GM12891 (cell line): ENCODE data around the gene LPIN1.

ENCODE experiments used
- DNase-seq: peaks from one replicate; pipeline ENCODE4 v3.0.0; 2011; ENCODE audit warnings: low spot score; ENCODE audit not compliant: insufficient read length
- FAIRE-seq: peaks from 2 replicates; lab custom pipeline; 2011; peaks lifted over from hg19 to GRCh38; lab: Jason Lieb, UNC
- PAX5 ChIP-seq: IDR thresholded peaks from 2 replicates; pipeline ENCODE4 v1.6.1; 2011; ENCODE audit warnings: low read length, moderate library complexity, mild to moderate bottlenecking; ENCODE audit not compliant: insufficient read depth, severe bottlenecking
- POLR2A ChIP-seq: IDR thresholded peaks from 2 replicates; pipeline ENCODE4 v1.6.1; 2011; ENCODE audit warnings: low read depth, low read length, control low read depth
- POLR2AphosphoS5 ChIP-seq: IDR thresholded peaks from 2 replicates; pipeline ENCODE4 v1.6.1; 2011; ENCODE audit warnings: low read depth, low read length, control low read depth
- POU2F2 ChIP-seq: IDR thresholded peaks from 2 replicates; pipeline ENCODE4 v1.6.1; 2011; ENCODE audit warnings: low read depth, mild to moderate bottlenecking, control low read depth, low read length, moderate library complexity
- SPI1 ChIP-seq: IDR thresholded peaks from 2 replicates; pipeline ENCODE4 v1.6.1; 2011; ENCODE audit warnings: low read depth, low read length, control low read depth
- TAF1 ChIP-seq: IDR thresholded peaks from 2 replicates; pipeline ENCODE4 v1.6.1; 2011; ENCODE audit warnings: low read depth, low read length, control low read depth

Gene LPIN1

GRCh38 chr2:11869391-11869991 lies 123.1 kb downstream of the LPIN1 start:
- FAIRE-seq, result no peak
- no peak for TF ChIP-seq SPI1
- DNase-seq, result no peak

DNA sequence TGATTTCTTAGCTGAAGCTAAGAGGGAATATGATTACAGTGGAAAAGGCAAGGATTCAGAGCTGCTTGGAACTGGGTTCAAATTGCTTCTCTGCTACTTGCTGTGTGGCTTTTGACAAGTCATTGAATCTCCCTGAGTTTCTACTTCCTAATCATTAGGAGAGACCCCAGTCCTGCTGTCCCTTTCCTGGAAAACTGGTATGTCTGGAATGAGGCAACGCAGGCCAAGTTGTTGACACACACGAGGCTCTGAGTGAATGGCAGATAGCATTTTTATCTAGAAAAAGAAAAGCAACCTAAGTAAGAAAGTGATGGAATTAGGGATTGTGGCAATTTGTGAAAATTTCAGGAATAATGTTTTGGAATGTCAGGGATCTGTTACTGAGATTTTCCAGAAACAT lies 123.6 kb downstream of the LPIN1 start:
- FAIRE-seq (no peak), DNase-seq (no peak)
- TF ChIP-seq TAF1 (no peak), SPI1 (no peak), PAX5 (no peak)

DNA sequence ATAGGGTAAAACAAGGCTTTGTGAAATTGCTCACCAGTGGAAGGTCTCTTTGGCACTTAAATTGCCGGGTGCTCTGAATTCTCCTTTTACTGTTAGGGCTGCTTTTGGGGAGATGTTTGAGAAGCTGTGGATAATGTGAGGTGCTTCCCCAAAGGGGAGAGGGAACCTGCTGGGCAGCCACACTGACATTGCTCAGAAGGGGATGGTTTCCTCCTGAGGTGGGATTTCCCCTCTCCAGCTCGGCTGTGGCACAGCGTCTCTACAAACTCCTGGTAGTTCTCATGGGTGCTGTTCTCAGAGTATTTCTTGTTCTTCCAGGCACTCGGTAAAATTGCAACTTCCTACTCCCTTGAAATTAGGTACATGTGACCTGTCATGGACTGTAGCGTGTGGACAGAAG lies 124.2 kb downstream of the LPIN1 start:
- FAIRE-seq (peak; percentile 72), DNase-seq (no peak)
- no peak for TF ChIP-seq POLR2AphosphoS5
- TF ChIP-seq SPI1, result no peak
- no peak for TF ChIP-seq POLR2A
- TF ChIP-seq TAF1, result no peak
- TF ChIP-seq PAX5, result no peak

DNA sequence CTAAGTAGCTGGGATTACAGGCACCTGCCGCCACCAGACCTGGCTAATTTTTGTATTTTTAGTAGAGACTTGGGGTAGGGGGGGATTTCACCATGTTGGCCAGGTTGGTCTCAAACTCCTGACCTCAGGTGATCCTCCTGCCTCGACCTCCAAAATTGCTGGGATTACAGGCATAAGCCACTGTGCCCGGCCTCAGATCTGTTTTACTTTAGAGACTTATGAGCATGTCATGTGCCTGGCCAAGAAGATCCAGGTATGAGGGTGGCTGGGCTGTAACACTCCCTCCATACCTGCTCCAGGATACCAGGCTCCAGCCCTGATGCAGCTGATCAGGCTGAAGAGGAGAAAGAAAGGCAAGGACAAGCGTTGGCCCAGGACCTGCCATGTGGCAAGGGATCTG lies 125.0 kb downstream of the LPIN1 start:
- TF ChIP-seq POLR2AphosphoS5 (no peak), PAX5 (no peak), POU2F2 (no peak), POLR2A (no peak), SPI1 (no peak)
- FAIRE-seq (no peak), DNase-seq (no peak)

GRCh38 chr2:11872247-11872947 lies 126.0 kb downstream of the LPIN1 start:
- peak; percentile 70 for FAIRE-seq
- TF ChIP-seq POLR2A (no peak), PAX5 (no peak), TAF1 (no peak), SPI1 (no peak), POU2F2 (no peak), POLR2AphosphoS5 (no peak)
- DNase-seq, result no peak

GRCh38 chr2:11872948-11873269 lies 126.5 kb downstream of the LPIN1 start:
- no peak for DNase-seq
- TF ChIP-seq POLR2A, result no peak
- no peak for TF ChIP-seq SPI1
- no peak for TF ChIP-seq TAF1
- no peak for TF ChIP-seq POLR2AphosphoS5
- no peak for TF ChIP-seq POU2F2
- TF ChIP-seq PAX5, result no peak
- no peak for FAIRE-seq

DNA sequence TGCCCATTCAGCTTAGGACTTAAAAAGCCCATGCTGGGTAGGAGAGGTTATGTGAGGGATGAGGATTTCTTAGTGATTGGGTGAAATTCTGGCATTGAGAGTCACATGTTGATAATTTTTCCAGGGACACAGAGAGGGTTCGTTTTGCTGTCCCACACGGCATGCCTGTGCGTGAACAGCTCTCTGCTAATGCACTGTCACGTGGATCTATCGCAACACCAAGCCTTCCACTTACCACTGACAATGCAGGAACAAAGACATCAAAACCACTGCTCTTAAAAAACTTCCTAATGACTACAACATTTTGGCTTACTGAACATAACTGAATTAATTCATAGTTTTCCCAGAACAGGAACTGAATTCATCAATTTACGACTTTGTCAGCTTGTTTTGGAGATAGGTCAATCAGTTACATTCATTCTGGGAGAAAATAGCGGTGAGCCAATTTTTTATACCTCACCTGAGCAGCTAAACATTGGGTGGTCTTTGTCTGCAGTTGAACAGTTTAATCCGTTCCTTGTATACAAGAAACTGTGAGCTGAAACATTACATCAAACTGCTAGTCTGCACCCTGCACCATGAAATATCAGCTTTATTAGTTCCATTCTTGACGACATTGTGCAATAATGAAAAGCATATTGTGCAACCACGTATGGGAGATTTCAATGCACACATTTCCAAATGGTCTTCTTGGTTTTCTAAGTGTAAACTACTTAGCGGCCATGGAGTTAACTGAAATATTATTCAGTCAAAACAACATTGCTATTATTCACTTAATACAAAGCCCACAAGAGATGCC lies 127.1 kb downstream of the LPIN1 start:
- FAIRE-seq (no peak), DNase-seq (no peak)
- no peak for TF ChIP-seq SPI1
- TF ChIP-seq POLR2A, result no peak

DNA sequence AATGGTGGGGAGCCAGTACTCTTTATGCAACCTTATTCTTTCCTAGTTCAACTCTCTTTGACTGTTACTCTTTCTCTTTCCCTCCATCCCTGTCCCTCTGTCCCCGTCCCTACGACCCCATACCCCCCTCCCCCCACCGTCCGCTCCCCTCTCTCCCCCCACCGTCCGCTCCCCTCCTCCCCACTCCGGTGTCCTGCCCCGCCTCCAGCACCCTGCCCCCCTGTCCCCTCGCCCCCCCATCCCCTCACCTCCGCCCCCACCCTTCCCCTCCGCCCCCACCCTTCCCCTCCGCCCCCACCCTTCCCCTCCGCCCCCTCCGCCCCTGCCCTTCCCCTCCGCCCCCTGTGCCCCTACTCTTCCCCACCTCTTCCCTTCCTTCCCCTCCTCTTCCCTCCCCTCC lies 128.4 kb downstream of the LPIN1 start:
- no peak for FAIRE-seq
- DNase-seq, result no peak
- TF ChIP-seq POU2F2 (no peak), POLR2A (no peak), POLR2AphosphoS5 (no peak)

DNA sequence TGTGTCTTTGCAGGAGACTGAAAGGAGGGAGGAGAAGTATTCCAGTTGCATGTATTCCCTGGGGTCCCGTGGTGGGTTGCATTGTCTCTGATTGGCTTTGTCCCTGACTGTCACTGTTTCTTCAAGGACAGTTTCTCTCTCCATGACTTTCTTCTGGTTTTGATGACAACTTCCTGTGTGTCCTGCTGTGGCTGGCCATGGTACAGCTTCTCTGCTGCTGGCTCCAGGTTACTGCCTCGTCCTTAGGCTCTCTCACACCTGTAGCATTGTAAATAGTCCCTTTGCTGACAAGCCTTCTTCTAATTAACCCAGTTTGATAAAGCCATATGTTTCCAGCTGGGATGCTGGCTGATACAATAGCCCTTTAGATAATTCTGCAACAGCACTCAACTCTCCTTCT lies 129.0 kb downstream of the LPIN1 start:
- no peak for TF ChIP-seq POLR2A
- no peak for TF ChIP-seq POLR2AphosphoS5
- no peak for TF ChIP-seq TAF1
- TF ChIP-seq PAX5, result no peak
- TF ChIP-seq SPI1, result no peak
- TF ChIP-seq POU2F2, result no peak
- FAIRE-seq, result no peak
- DNase-seq, result no peak

DNA sequence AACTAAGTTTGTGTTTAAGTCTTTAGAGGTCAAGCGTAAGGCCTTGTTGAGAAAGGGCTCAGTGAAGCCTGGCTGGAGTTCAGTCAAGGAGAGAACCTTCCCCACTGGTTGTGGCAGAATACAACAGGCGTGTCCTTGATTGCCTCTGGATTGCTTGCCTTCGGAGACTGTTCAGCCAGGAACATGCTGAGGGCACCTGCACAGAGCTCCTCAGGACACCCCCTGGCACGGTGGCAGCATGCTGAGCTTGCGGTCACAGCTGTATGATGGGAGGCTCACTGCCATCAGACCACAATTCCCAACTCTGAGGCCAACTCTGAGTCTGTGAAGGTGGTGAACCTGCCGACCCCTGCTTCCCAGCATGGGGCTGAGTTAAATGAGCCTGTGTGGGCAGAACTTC lies 130.0 kb downstream of the LPIN1 start:
- TF ChIP-seq PAX5 (no peak), POU2F2 (no peak), POLR2A (no peak), TAF1 (no peak), SPI1 (no peak), POLR2AphosphoS5 (no peak)
- DNase-seq (no peak), FAIRE-seq (no peak)

GRCh38 chr2:11876889-11877288 lies 130.5 kb downstream of the LPIN1 start:
- TF ChIP-seq POLR2AphosphoS5 (no peak), SPI1 (no peak), TAF1 (no peak), POU2F2 (no peak), POLR2A (no peak), PAX5 (no peak)
- FAIRE-seq (no peak), DNase-seq (no peak)
